OCI-LY3 (cell line): Measurements from ENCODE around the gene HOXA9.

ENCODE experiments used
- EZH2phosphoT487 ChIP-seq: fragments of 200-600 bp; shearing (Covaris generic); IDR thresholded peaks from 2 replicates; pipeline ENCODE4 v1.6.1; 2018; ENCODE audit warnings: antibody characterized with exemption, mixed run types, low read depth
- TF ChIP-seq, protein P1 (sequence below): fragments of 200-600, 300-600 bp; sonication (generic); IDR thresholded peaks from 2 replicates; pipeline ENCODE4 v1.5.1; 2014; ENCODE audit warnings: antibody characterized with exemption, low read length, low read depth

DNA sequence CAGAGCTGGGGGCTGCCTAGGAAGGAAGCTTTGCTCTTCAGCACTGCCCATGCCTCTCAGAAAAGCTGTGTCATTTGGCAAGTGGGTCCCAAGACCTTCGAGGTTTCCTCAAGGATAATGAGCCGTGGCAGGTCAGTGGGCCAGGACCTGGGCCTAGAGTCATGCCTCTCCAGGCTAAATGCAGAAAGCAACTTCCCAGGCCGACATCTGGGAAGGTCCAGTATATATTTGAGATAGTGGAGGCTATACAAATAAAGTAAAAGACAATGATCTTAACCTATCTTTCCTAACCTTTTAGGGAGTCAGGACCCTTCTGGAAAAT, 11.1 kb upstream of the HOXA9 start:
- TF ChIP-seq, protein P1, sequence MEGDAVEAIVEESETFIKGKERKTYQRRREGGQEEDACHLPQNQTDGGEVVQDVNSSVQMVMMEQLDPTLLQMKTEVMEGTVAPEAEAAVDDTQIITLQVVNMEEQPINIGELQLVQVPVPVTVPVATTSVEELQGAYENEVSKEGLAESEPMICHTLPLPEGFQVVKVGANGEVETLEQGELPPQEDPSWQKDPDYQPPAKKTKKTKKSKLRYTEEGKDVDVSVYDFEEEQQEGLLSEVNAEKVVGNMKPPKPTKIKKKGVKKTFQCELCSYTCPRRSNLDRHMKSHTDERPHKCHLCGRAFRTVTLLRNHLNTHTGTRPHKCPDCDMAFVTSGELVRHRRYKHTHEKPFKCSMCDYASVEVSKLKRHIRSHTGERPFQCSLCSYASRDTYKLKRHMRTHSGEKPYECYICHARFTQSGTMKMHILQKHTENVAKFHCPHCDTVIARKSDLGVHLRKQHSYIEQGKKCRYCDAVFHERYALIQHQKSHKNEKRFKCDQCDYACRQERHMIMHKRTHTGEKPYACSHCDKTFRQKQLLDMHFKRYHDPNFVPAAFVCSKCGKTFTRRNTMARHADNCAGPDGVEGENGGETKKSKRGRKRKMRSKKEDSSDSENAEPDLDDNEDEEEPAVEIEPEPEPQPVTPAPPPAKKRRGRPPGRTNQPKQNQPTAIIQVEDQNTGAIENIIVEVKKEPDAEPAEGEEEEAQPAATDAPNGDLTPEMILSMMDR: no peak
- TF ChIP-seq EZH2phosphoT487: no peak
